Brain microvascular endothelial cell (primary cell): ENCODE results near the gene ARHGEF18.
"Not testable (repeated sequence)": the region's sequence is repeated elsewhere in the genome, so short reads cannot be mapped to it uniquely, and the experiment has no call there.

ENCODE experiments used
- DNase-seq: peaks from one replicate; pipeline ENCODE4 v3.0.0-alpha.2; 2020
- H3K27ac ChIP-seq: fragments of 250-450 bp; sonication (Bioruptor Pico); 2 replicates; pipeline ENCODE4 v1.5.1; 2020; ENCODE audit warnings: mild to moderate bottlenecking, moderate library complexity
- H3K27me3 ChIP-seq: fragments of 250-450 bp; sonication (Bioruptor Pico); replicated peaks from 2 replicates; pipeline ENCODE4 v1.5.1; 2020; ENCODE audit warnings: mild to moderate bottlenecking
- H3K36me3 ChIP-seq: fragments of 250-450 bp; sonication (Bioruptor Pico); replicated peaks from 2 replicates; pipeline ENCODE4 v1.5.1; 2020; ENCODE audit warnings: mild to moderate bottlenecking
- H3K4me3 ChIP-seq: 2 replicates; pipeline ENCODE4 v1.5.1; 2011; ENCODE audit warnings: low read depth, mild to moderate bottlenecking, control low read depth, low read length, moderate library complexity
- in situ Hi-C: cut with HindIII; loops from 2 replicates; pipeline ENCODE4 v1.10.0; 2017; ENCODE audit warnings: low sequenced_read_pairs, low pct_ligation_motif_present
- TF ChIP-seq, protein P1 (sequence below): IDR thresholded peaks from 2 replicates; pipeline ENCODE4 v1.5.1; 2011; ENCODE audit warnings: low read depth, mild to moderate bottlenecking, moderate library complexity, low read length, control low read depth, inconsistent platforms; ENCODE audit errors: missing control alignments

Gene ARHGEF18

GRCh38 chr19:7348587-7349230 is at the start of gene ARHGEF18:
Gene ARHGEF18, plus strand, starts transcription at chr19:7348937. Its CDS starts 13,954 bp downstream, at chr19:7362891.
- no peak for DNase-seq
- no peak within 1 kb of the TSS for H3K4me3 ChIP-seq
- in situ Hi-C loops, result no loop called here

GRCh38 chr19:7301525-7301924 is 47.2 kb upstream of the ARHGEF18 start:
- Histone ChIP-seq H3K36me3 (no peaks in the 10 kb centered on the region), H3K27me3 (no peaks in the 10 kb centered on the region), H3K27ac (no peak overlapping the region), H3K4me3 (no peak overlapping the region)
- no peak for DNase-seq
- in situ Hi-C loops, result no loop called here
- TF ChIP-seq, protein P1, sequence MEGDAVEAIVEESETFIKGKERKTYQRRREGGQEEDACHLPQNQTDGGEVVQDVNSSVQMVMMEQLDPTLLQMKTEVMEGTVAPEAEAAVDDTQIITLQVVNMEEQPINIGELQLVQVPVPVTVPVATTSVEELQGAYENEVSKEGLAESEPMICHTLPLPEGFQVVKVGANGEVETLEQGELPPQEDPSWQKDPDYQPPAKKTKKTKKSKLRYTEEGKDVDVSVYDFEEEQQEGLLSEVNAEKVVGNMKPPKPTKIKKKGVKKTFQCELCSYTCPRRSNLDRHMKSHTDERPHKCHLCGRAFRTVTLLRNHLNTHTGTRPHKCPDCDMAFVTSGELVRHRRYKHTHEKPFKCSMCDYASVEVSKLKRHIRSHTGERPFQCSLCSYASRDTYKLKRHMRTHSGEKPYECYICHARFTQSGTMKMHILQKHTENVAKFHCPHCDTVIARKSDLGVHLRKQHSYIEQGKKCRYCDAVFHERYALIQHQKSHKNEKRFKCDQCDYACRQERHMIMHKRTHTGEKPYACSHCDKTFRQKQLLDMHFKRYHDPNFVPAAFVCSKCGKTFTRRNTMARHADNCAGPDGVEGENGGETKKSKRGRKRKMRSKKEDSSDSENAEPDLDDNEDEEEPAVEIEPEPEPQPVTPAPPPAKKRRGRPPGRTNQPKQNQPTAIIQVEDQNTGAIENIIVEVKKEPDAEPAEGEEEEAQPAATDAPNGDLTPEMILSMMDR, result no peak

More at GRCh38 chr19:7348587-7349230, at the start of gene ARHGEF18:
- H3K27me3 ChIP-seq, result no peaks in the 10 kb centered on the region
- TF ChIP-seq, protein P1, result no peak
- H3K27ac ChIP-seq, result no peak within 1 kb of the TSS
- no peaks in the 10 kb centered on the region for H3K36me3 ChIP-seq

DNA sequence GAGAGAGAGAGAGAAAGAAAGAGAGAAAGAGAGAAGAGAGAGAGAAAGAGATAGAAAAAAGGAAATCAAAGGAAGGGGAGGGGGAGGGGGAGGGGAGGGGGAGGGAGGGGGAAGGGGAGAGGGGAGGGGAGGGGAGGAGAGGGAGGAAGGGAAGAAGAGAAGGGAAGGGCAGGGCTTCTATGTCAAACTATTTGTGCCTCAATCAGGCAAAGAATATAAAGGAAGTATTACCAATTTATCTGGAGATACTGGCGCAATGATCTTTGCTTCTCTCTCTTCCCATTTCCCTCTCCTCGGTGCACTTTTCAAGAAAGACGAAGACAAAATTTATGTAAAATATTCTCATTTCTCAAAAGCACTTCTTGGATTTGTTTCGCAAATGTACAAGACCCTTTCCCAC is 45.3 kb upstream of the ARHGEF18 start:
- Histone ChIP-seq H3K36me3 (no peaks in the 10 kb centered on the region), H3K27me3 (no peaks in the 10 kb centered on the region), H3K4me3 (no peak overlapping the region), H3K27ac (no peak overlapping the region)
- DNase-seq, result no peak
- TF ChIP-seq, protein P1, result no peak
- in situ Hi-C loops, result no loop called here

- no peaks in the 10 kb centered on the region for H3K27me3 ChIP-seq
- H3K4me3 ChIP-seq, result no peak overlapping the region
- no peak for DNase-seq
- H3K27ac ChIP-seq, result no peak overlapping the region
- TF ChIP-seq, protein P1, result no peak
- in situ Hi-C loops, result no loop called here
- no peaks in the 10 kb centered on the region for H3K36me3 ChIP-seq
Measured at GRCh38 chr19:7304200-7304599, 44.5 kb upstream of the ARHGEF18 start.

DNA sequence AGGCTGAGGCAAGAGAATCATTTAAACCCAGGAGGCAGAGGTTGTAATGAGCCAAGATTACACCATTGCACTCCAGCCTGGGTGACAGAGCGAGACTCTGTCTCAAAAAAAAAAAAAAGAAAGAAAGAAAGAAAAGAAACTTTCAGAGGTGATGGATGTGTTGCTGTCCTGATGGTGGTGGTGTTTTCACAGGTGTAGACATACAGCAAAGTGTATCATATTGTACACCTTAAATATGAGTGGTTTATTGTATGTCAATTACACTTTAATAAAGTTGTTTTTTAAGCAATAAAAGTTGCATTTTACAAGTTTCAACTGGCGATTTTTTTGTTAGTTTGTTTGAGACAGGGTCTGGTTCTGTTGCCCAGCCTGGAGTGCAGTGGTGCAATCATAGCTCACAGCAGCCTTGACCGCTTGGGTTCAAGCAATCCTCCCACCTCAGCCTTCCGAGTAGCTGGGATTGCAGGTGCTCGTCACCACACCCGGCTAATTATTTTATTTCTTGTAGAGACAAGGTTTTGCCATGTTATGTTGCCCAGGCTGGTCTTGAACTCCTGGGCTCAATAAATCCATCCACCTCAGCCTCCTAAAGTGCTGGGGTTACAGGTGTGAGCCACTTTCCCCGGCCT is 41.0 kb upstream of the ARHGEF18 start:
- H3K27me3 ChIP-seq, result no peaks in the 10 kb centered on the region
- in situ Hi-C loops, result no loop called here
- TF ChIP-seq, protein P1, result no peak
- no peaks in the 10 kb centered on the region for H3K36me3 ChIP-seq
- H3K4me3 ChIP-seq, result no peak overlapping the region
- no peak overlapping the region for H3K27ac ChIP-seq
- DNase-seq, result no peak

GRCh38 chr19:7308327-7308726 is 40.4 kb upstream of the ARHGEF18 start:
- H3K36me3 ChIP-seq, in situ Hi-C loops, H3K27ac ChIP-seq, DNase-seq, H3K4me3 ChIP-seq, H3K27me3 ChIP-seq: not testable (repeated sequence)
